HG02870 (cell line): ENCODE results near the gene ACOT8.
"Not testable (repeated sequence)": the region's sequence is repeated elsewhere in the genome, so short reads cannot be mapped to it uniquely, and the experiment has no call there.

Source experiments
- ATAC-seq: cut with Tn5 transposase; IDR thresholded peaks from one replicate; pipeline ENCODE4 v1.9.1; 2021; ENCODE audit warnings: mild to moderate bottlenecking, moderate library complexity; ENCODE audit not compliant: unreplicated experiment

Gene ACOT8

DNA sequence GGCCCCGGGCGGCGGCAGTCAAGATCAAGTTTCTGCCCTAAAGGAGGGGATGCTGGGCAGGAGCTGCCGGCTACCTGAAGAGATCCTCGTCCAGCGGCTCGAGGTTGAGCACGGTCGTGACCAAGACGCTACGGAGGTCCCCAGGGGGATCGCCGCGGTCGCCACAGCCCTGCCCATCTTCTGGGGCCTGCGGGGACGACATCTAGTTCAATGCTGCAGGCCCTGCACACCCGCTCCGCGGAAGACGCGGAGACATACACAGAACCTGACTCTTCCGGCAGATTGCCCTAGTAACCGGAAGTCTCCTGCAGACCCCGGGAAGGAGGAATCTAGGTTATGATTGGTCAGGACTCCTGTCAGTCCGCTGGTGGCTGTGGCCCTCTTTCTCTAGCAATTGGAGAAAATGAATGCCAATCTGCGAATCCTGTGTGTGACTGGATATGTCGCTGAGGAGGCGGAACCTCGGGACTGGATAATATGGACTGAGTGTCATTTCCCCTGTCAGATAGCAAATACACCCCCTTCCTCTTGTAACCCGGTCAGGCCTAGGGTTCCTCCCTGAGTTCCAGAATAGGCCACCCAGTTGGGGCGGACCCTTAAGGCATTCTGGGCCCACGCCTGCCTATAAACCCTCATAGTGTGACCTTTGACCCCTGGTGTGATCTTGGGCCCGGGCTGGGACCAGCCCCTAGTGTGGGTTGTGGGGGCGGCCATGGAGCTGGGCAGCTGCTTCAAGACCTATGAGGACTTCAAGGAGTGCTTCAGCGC is at the start of gene ACOT8, which contains the start of gene ZSWIM3:
ACOT8 (minus strand) TSS at position 279 of the 768 bp plus-strand sequence; CDS start at position 202, 77 bp downstream.
ZSWIM3 (plus strand) TSS at position 501 of the 768 bp plus-strand sequence; CDS start at position 713, 212 bp downstream.
- ATAC-seq = peak; percentile 96

DNA sequence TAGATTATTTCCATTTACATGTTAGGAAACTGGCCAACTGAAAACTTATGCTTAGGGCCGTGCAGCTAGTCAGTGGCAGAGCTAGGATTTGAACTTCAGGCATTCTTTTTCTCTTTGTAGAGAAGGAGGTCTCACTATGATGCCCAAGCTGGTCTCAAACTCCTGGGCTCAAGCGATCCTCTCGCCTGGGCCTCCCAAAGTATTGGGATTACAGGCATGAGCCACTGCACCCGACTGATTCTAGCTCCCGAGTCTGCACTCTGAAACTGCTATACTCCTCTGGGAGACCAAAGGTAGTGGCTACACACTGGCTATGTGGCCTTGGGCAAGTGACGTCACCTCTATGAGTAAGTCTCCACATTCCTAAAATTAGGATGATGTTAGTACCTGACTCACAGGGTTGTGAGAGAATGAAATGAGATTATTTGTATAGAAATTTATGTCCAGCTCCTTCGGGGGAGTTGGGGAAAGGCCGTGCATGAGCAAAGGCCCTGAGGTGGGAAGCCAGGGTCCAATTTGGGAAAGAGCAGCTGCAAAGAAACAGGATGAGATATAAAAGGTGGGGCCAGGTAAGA is 48.4 kb upstream of the ACOT8 start:
- ATAC-seq = no peak

DNA sequence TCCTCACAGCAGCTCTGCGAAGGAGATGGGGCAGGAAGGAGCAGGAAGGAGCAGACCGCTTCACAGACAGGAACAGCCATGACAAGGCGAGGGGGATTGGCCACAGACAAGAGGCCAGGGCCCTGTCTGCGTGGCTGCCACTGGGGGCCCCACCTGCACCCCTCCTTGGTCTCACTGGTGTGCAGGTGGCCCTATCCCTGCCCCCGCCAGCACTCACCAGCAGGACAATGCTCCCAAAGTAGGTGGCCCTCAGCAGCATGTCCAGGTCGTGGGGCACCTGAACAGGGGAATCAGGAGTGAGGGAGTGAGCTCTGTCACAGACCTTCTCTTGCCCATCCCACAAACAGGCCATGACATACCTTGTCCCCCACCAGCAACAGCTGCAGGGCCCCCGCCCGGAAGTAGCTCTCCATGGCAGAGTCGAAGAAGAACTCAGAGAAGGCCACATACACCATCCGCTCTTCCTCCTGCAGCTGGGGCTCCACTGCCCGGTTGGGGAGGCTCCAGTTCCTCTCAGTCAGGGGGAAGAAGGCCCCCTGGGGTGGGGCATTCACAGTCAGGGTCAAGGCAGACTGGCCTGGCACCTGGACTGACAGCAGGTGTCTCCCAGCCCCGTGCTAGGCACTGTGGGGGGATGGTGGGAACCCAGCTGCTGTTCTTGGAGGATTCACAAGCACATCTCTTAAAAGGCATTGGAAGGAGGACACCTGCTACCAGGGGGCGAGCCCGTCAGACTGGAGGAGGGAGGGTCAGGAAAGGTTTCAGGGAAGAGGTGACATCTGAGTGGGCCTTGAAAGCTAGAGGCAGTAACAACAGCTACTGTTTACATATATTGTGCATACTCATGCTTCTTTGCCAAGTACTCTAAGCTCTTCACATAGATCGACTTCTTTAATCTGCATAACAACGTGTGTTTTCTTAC is 47.7 kb upstream of the ACOT8 start:
- no peak for ATAC-seq

GRCh38 chr20:45902199-45902701 is 45.1 kb upstream of the ACOT8 start:
- no peak for ATAC-seq

DNA sequence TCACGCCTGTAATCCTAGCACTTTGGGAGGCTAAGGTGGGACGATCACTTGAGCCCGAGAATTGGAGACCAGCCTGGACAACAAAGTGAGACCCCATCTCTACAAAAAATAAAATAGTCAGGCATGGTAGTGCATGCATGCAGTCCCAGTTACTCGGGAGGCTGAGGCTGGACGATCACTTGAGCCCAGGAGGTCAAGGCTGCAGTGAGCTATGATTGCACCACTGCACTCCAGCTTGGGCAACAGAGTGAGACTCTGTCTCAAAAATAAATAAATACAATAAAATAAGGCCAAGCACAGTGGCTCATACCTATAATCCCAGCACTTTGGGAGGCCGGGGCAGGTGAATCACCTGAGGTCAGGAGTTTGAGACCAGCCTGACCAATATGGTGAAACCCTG is 44.1 kb upstream of the ACOT8 start:
- ATAC-seq = not testable (repeated sequence)

DNA sequence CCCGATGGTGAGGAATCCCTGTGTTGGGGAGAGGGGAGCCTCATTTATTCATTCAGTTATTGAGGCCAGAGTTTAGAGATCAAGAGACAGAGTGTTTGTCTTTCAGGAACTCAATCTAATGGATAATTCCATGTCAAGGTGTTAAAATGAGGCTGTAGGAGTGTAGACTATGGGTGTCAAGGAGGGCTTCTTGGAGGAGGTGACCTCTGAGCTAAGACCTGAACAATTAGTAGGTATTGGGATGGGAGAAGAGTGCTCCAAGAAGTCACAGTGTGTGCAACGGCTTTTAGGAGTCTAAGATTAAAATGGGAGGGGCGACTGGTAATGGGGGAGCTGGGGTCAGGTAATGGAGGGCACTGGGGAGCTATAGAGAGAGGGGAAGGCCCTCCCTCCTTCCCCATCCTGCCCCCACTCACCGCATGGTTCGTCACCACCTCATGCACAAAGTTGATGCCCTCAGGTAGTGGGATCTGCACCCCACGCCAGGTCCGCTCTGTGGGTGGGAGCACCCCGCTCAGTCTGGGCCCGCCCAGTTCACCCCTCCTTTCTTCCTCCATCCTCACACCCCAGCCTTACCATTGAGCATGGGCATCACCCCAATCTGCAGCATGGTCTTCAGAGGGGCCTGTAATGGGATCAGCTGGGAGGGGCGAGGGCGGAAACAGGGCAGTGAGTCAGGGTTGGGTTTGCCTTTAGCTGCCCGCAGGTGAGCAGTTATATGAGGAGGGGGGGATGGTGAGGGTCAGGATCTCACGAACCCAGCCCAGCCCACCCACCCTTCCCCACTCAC is 42.0 kb upstream of the ACOT8 start:
- no peak for ATAC-seq

GRCh38 chr20:45898285-45898684 is 41.1 kb upstream of the ACOT8 start:
- ATAC-seq = no peak

- ATAC-seq = no peak
Observed at GRCh38 chr20:45897692-45898091, 40.5 kb upstream of the ACOT8 start.

DNA sequence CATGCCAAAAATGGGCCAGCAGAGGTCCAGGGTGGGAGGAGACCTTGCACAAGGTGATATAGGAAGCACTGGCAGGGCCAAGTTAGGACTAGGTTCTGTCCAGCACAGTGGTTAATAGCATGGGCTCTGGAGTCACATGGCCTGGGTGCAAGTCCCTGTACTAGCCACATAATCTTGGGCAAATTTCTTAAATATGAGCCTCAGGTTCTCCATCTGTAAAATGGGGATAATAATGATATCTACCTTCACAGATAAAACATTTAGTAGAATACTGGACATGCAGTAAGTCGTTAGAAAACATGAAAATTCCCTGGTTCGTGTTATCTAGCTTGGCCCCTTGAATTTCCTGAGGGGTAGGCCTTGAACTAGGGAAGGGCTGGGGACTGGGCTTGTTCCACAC is 40.1 kb upstream of the ACOT8 start:
- no peak for ATAC-seq

DNA sequence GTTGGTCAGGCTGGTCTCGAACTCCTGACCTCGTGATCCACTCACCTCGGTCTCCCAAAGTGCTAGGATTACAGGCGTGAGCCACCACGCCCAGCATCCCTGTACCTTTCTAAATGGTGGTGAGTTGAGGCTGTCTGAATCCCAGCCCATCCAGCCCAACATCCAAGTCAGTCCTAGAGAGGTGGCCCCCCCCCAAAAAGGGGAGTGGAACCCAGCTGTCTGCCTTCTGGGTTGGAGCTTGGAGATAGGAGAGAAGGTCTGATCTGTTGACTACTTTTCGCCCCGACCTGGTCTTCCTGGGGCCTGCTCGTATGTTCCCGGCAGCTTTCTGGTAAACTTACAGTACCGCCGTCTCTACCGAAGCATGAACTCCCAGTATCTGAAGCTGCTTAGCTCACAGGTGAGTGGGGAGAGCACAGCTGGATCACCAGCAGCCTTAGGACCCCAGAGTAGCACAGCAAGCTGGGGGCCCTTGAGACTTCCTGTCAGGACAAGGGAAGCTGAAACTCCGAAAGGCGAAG is 39.5 kb upstream of the ACOT8 start:
- no peak for ATAC-seq

DNA sequence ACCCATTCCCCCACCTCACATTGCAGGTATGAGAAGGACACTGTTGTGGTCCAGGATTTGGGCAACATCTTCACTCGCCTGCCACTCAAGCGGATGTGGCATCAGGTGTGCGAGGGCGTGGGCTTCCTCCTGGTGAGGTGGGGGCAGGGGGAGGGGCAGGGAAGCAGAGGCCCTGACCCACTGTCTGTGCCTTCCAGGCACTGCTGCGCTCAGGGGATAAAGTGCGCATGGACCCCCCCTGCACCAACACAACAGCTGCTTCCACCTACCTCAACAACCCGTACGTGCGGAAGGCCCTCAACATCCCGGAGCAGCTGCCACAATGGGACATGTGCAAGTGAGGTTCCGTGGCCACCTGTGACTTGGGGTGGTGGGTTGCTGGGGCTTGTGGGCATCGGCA is 37.6 kb upstream of the ACOT8 start:
- no peak for ATAC-seq

- no peak for ATAC-seq
Observed at GRCh38 chr20:45893831-45894230, 36.6 kb upstream of the ACOT8 start.

GRCh38 chr20:45892828-45893500 is 35.8 kb upstream of the ACOT8 start:
- no peak for ATAC-seq

- no peak for ATAC-seq
Observed at GRCh38 chr20:45892049-45892825, 35.0 kb upstream of the ACOT8 start.

- peak; percentile 63 for ATAC-seq
Observed at GRCh38 chr20:45890985-45891983, 34.1 kb upstream of the ACOT8 start, which contains the start of the genes CTSA and NEURL2. CTSA (plus strand) TSS chr20:45891335; CDS start chr20:45891569, 234 bp downstream. NEURL2 (minus strand) TSS chr20:45891208; CDS start chr20:45890991, 217 bp downstream.

DNA sequence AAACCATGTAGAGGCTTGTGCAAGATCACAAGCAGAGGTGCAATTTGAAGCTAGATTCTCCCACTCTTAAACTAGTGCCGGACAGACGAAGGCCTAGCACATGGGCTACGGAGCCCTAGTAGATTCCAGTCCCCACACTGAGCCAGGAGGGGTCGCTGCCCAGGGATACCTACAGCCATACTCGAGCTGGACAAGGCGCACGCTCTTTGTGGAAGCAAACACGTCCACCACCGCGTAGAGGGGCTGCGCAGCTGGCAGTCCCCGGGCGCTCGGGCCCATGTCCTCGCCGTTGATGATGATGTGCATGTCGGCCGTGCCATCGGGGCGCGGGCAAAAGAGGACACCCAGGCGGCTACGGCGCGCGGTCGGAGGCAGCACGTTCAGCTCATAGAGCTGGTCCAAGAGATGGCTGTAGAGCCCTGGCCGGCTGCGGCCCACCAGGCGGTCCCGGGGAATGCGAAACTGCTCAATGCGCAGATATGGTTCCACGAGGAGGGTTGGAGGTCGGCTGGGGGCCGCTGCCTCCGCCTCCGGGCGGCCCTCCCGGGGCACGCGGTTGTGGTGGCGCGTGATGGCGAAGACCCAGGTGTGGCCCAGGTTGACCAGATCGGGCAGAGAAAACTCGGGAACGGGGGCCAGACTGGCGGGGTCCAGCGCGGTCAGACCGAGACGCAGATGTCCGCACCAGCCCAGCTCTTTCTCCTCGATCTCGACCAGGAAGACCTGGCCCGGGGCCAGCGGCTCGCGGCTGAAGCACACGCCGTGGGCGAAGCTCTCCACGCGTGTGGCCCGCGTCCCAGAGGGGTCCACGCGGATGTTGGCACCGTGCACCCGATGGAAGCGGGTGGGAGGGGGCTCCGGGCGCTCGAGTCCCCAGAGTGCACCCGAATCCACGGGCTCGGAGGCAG is 33.1 kb upstream of the ACOT8 start:
- no peak for ATAC-seq
